RWPE2 (cell line): ENCODE data around the gene TP73.
A peak's percentile ranks its signal among the peaks of the same experiment; 100 is the strongest.

Experiments used
- ATAC-seq: fragments of 200-7000 bp; cut with Tn5 transposase; 3 replicates; pipeline ENCODE4 v1.9.1; 2021; ENCODE audit warnings: low read depth
- DNase-seq: peaks from one replicate; pipeline ENCODE4 v3.0.0-alpha.2; 2020; ENCODE audit warnings: low spot score
- H3K27ac ChIP-seq: fragments of 450-650 bp; 2 replicates; pipeline ENCODE4 v1.5.1; 2017; ENCODE audit warnings: mild to moderate bottlenecking; ENCODE audit not compliant: poor library complexity, severe bottlenecking
- H3K27me3 ChIP-seq: fragments of 250-450 bp; sonication (Bioruptor Pico); 2 replicates; pipeline ENCODE4 v1.5.1; 2021; ENCODE audit warnings: mild to moderate bottlenecking, moderate library complexity; ENCODE audit not compliant: insufficient read depth, poor library complexity, severe bottlenecking
- H3K36me3 ChIP-seq: fragments of 250-450 bp; sonication (Bioruptor Pico); 2 replicates; pipeline ENCODE4 v1.5.1; 2020; ENCODE audit warnings: low read depth, mild to moderate bottlenecking, moderate library complexity
- H3K4me1 ChIP-seq: fragments of 250-450 bp; sonication (Bioruptor Pico); 2 replicates; pipeline ENCODE4 v1.5.1; 2021; ENCODE audit warnings: mild to moderate bottlenecking, moderate library complexity; ENCODE audit not compliant: insufficient read depth, poor library complexity, severe bottlenecking
- H3K4me3 ChIP-seq: fragments of 250-450 bp; sonication (Bioruptor Pico); 2 replicates; pipeline ENCODE4 v1.5.1; 2021; ENCODE audit warnings: mild to moderate bottlenecking, moderate library complexity; ENCODE audit not compliant: severe bottlenecking
- H3K9me3 ChIP-seq: fragments of 250-450 bp; sonication (Bioruptor Pico); 2 replicates; pipeline ENCODE4 v1.5.1; 2021; ENCODE audit warnings: mild to moderate bottlenecking, moderate library complexity; ENCODE audit not compliant: severe bottlenecking
- CTCF ChIP-seq: fragments of 450-650 bp; IDR thresholded peaks from one replicate; pipeline ENCODE4 v1.5.1; 2017; ENCODE audit warnings: mild to moderate bottlenecking, moderate library complexity; ENCODE audit not compliant: poor library complexity, severe bottlenecking

The TP73 gene

GRCh38 chr1:3668585-3669300, 16.4 kb downstream of the TP73 start:
- Histone ChIP-seq H3K27ac (no peak overlapping the region), H3K9me3 (no peaks in the 10 kb centered on the region), H3K4me3 (no peak overlapping the region), H3K27me3 (no peaks in the 10 kb centered on the region), H3K4me1 (peaks cover 6% of the 10 kb centered on the region), H3K36me3 (no peaks in the 10 kb centered on the region)
- ATAC-seq = peak; percentile 61
- TF ChIP-seq CTCF = no peak
- peak; percentile 71 for DNase-seq

- Histone ChIP-seq H3K27ac (no peak overlapping the region), H3K27me3 (no peaks in the 10 kb centered on the region), H3K36me3 (no peaks in the 10 kb centered on the region), H3K4me1 (peaks cover 7% of the 10 kb centered on the region), H3K4me3 (no peak overlapping the region), H3K9me3 (no peaks in the 10 kb centered on the region)
- no peak for DNase-seq
- ATAC-seq = no peak
- TF ChIP-seq CTCF = no peak
These were observed 17.1 kb downstream of the TP73 start for GRCh38 chr1:3669421-3669821.

- no peaks in the 10 kb centered on the region for H3K27me3 ChIP-seq
- H3K9me3 ChIP-seq = no peaks in the 10 kb centered on the region
- no peak overlapping the region for H3K4me3 ChIP-seq
- DNase-seq (no peak), ATAC-seq (no peak)
- H3K4me1 ChIP-seq = peaks cover 7% of the 10 kb centered on the region
- no peaks in the 10 kb centered on the region for H3K36me3 ChIP-seq
- no peak overlapping the region for H3K27ac ChIP-seq
- no peak for TF ChIP-seq CTCF
These were observed 17.7 kb downstream of the TP73 start for GRCh38 chr1:3669971-3670431.

- no peak for TF ChIP-seq CTCF
- H3K4me3 ChIP-seq = no peak overlapping the region
- peaks cover 4% of the 10 kb centered on the region for H3K4me1 ChIP-seq
- DNase-seq (peak; percentile 60), ATAC-seq (no peak)
- no peak overlapping the region for H3K27ac ChIP-seq
- no peaks in the 10 kb centered on the region for H3K27me3 ChIP-seq
- H3K36me3 ChIP-seq = no peaks in the 10 kb centered on the region
- no peaks in the 10 kb centered on the region for H3K9me3 ChIP-seq
These were observed 18.5 kb downstream of the TP73 start for GRCh38 chr1:3670823-3671265.

- no peak for TF ChIP-seq CTCF
- no peaks in the 10 kb centered on the region for H3K27me3 ChIP-seq
- H3K4me1 ChIP-seq = peaks cover 4% of the 10 kb centered on the region
- no peak overlapping the region for H3K4me3 ChIP-seq
- peak; percentile 14; the same call in 1 of the 3 replicates for ATAC-seq
- H3K36me3 ChIP-seq = no peaks in the 10 kb centered on the region
- H3K9me3 ChIP-seq = no peaks in the 10 kb centered on the region
- H3K27ac ChIP-seq = no peak overlapping the region
- peak; percentile 66 for DNase-seq
These were observed 19.3 kb downstream of the TP73 start for GRCh38 chr1:3671371-3672180.
